HEK293T (cell line): ENCODE data around the gene CCDC136.
A peak's percentile ranks its signal among the peaks of the same experiment; 100 is the strongest.

Experiments
- CTCF ChIA-PET: fragments of 350-600 bp; formaldehyde crosslinking; extraction: SDS; loops from one replicate; lab custom pipeline; 2021; ENCODE audit warnings: antibody characterized with exemption, inconsistent platforms; lab: Yijun Ruan, JAX
- POLR2A ChIA-PET: fragments of 350-600 bp; formaldehyde crosslinking; extraction: SDS; loops from one replicate; lab custom pipeline; 2020; ENCODE audit warnings: antibody characterized with exemption, inconsistent platforms; lab: Yijun Ruan, JAX
- DNase-seq: peaks from one replicate; pipeline ENCODE4 v3.0.0; 2012; ENCODE audit warnings: mixed read lengths; ENCODE audit errors: extremely low spot score
- ARNT ChIP-seq: fragments of 450-650 bp; IDR thresholded peaks from 2 replicates; pipeline ENCODE4 v1.6.1; 2017; ENCODE audit warnings: mild to moderate bottlenecking
- BHLHE40 ChIP-seq: fragments of 450-650 bp; IDR thresholded peaks from 2 replicates; pipeline ENCODE4 v1.6.1; 2016; ENCODE audit warnings: mild to moderate bottlenecking, moderate library complexity, borderline replicate concordance
- CTBP1 ChIP-seq: fragments of 450-650 bp; IDR thresholded peaks from 2 replicates; pipeline ENCODE4 v1.6.1; 2016; ENCODE audit warnings: borderline replicate concordance
- ELF4 ChIP-seq: fragments of 450-650 bp; IDR thresholded peaks from 2 replicates; pipeline ENCODE4 v1.6.1; 2017; ENCODE audit warnings: antibody characterized with exemption
- FOXA1 ChIP-seq: fragments of 450-650 bp; IDR thresholded peaks from 2 replicates; pipeline ENCODE4 v1.6.1; 2016; ENCODE audit warnings: mild to moderate bottlenecking
- FOXK2 ChIP-seq: fragments of 450-650 bp; IDR thresholded peaks from 2 replicates; pipeline ENCODE4 v1.6.1; 2016; ENCODE audit warnings: mild to moderate bottlenecking
- FOXM1 ChIP-seq: fragments of 450-650 bp; IDR thresholded peaks from 2 replicates; pipeline ENCODE4 v1.6.1; 2017; ENCODE audit warnings: mild to moderate bottlenecking, borderline replicate concordance
- HDGF ChIP-seq: fragments of 450-650 bp; IDR thresholded peaks from 2 replicates; pipeline ENCODE4 v1.6.1; 2017; ENCODE audit warnings: antibody characterized with exemption, borderline replicate concordance
- L3MBTL2 ChIP-seq: fragments of 450-650 bp; conservative IDR thresholded peaks from 2 replicates; pipeline ENCODE4 v1.6.1; 2016; ENCODE audit warnings: mild to moderate bottlenecking
- LEF1 ChIP-seq: fragments of 450-650 bp; IDR thresholded peaks from 2 replicates; pipeline ENCODE4 v1.6.1; 2017; ENCODE audit warnings: mild to moderate bottlenecking, borderline replicate concordance
- NFRKB ChIP-seq: fragments of 450-650 bp; IDR thresholded peaks from 2 replicates; pipeline ENCODE4 v1.6.1; 2016; ENCODE audit warnings: mild to moderate bottlenecking, moderate library complexity
- SP1 ChIP-seq: fragments of 450-650 bp; IDR thresholded peaks from 2 replicates; pipeline ENCODE4 v1.6.1; 2017
- SUZ12 ChIP-seq: fragments of 450-650 bp; IDR thresholded peaks from 2 replicates; pipeline ENCODE4 v1.6.1; 2016; ENCODE audit warnings: mild to moderate bottlenecking
- TARDBP ChIP-seq: fragments of 450-650 bp; IDR thresholded peaks from 2 replicates; pipeline ENCODE4 v1.6.1; 2016
- ZNF384 ChIP-seq: fragments of 450-650 bp; IDR thresholded peaks from 2 replicates; pipeline ENCODE4 v1.6.1; 2016
- TF ChIP-seq, protein P1 (sequence below): fragments of 450-650 bp; IDR thresholded peaks from 2 replicates; pipeline ENCODE4 v1.6.1; 2016

Gene CCDC136

GRCh38 chr7:128831178-128831993 lies 39.6 kb downstream of the CCDC136 start:
- ChIA-PET CTCF (interaction anchor here (0.5 to 3.2 kb wide), 3 partner anchors 10 to 807 kb away, joined by 3 to 15 read pairs (median 3); no protein-coding TSS in a partner anchor), POLR2A (interaction anchor here (0.6 to 3.0 kb wide), 10 partner anchors 9 to 376 kb away, joined by 3 to 32 read pairs (median 4); partner anchors contain the start of genes ATP6V1F, CALU and HILPDA)
- DNase-seq: peak; percentile 69
- no peak for TF ChIP-seq LEF1
- no peak for TF ChIP-seq ELF4
- peak; percentile 82 for TF ChIP-seq L3MBTL2
- TF ChIP-seq ZNF384: no peak
- TF ChIP-seq FOXK2: no peak
- no peak for TF ChIP-seq NFRKB
- no peak for TF ChIP-seq FOXM1

GRCh38 chr7:128831994-128832879 lies 40.5 kb downstream of the CCDC136 start:
- ChIA-PET CTCF (interaction anchor here (0.6 to 3.2 kb wide), 3 partner anchors 9 to 28 kb away, joined by 3 to 15 read pairs (median 3); no protein-coding TSS in a partner anchor), POLR2A (interaction anchor here (0.5 to 3.0 kb wide), 11 partner anchors 8 to 1338 kb away, joined by 3 to 32 read pairs (median 3); partner anchors contain the start of genes ATP6V1F, CALU, CCDC136 and HILPDA)
- DNase-seq: no peak
- TF ChIP-seq ZNF384 (no peak), LEF1 (no peak), HDGF (no peak), SUZ12 (no peak), BHLHE40 (no peak), NFRKB (no peak), ELF4 (no peak), L3MBTL2 (no peak), ARNT (no peak), CTBP1 (no peak), FOXM1 (no peak), FOXK2 (no peak), FOXA1 (no peak), SP1 (no peak), TARDBP (no peak)
- TF ChIP-seq, protein P1, sequence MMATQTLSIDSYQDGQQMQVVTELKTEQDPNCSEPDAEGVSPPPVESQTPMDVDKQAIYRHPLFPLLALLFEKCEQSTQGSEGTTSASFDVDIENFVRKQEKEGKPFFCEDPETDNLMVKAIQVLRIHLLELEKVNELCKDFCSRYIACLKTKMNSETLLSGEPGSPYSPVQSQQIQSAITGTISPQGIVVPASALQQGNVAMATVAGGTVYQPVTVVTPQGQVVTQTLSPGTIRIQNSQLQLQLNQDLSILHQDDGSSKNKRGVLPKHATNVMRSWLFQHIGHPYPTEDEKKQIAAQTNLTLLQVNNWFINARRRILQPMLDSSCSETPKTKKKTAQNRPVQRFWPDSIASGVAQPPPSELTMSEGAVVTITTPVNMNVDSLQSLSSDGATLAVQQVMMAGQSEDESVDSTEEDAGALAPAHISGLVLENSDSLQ: no peak

DNA sequence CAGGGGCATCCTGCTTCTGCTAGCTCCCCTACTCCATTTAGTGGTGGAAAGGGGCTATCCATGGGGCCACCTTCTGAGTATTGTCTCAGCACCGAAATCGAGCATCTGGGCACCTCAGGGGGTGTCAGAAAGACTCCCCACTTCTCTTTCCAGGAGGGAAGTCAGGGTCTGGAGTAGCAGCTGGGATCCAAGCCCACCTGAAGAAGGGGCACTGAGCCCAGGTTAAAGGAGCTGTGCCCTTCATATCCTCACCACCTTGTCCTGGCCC lies 41.0 kb downstream of the CCDC136 start:
- DNase-seq: no peak
- ChIA-PET CTCF (interaction anchor here (0.9 to 3.2 kb wide), 2 partner anchors 9 to 27 kb away, joined by 3 to 15 read pairs; no protein-coding TSS in a partner anchor), POLR2A (interaction anchor here (0.5 to 3.0 kb wide), 7 partner anchors 9 to 1337 kb away, joined by 3 to 32 read pairs (median 3); partner anchors contain the start of genes ATP6V1F and CCDC136)
- TF ChIP-seq LEF1: no peak
- TF ChIP-seq ZNF384: no peak
- no peak for TF ChIP-seq TARDBP
- no peak for TF ChIP-seq SUZ12
- no peak for TF ChIP-seq FOXA1
- TF ChIP-seq BHLHE40: no peak
- no peak for TF ChIP-seq CTBP1
- TF ChIP-seq FOXM1: no peak
- no peak for TF ChIP-seq HDGF
- no peak for TF ChIP-seq ELF4
- no peak for TF ChIP-seq ARNT
- no peak for TF ChIP-seq SP1
- TF ChIP-seq L3MBTL2: no peak

- ChIA-PET POLR2A (interaction anchor here (0.6 to 3.0 kb wide), 6 partner anchors 10 to 93 kb away, joined by 3 to 32 read pairs (median 4); partner anchors contain the start of genes ATP6V1F and CCDC136), CTCF (interaction anchor here (0.9 to 3.2 kb wide), 2 partner anchors 8 to 27 kb away, joined by 3 to 15 read pairs; no protein-coding TSS in a partner anchor)
- DNase-seq: no peak
- TF ChIP-seq ARNT (no peak), HDGF (no peak), L3MBTL2 (no peak), FOXM1 (no peak), ELF4 (no peak), FOXK2 (no peak), NFRKB (no peak), BHLHE40 (no peak), TARDBP (no peak), SP1 (no peak), SUZ12 (no peak), FOXA1 (no peak), CTBP1 (no peak), LEF1 (no peak), ZNF384 (no peak)
- TF ChIP-seq, protein P1: no peak
Measured at GRCh38 chr7:128833148-128833945, 41.6 kb downstream of the CCDC136 start.

DNA sequence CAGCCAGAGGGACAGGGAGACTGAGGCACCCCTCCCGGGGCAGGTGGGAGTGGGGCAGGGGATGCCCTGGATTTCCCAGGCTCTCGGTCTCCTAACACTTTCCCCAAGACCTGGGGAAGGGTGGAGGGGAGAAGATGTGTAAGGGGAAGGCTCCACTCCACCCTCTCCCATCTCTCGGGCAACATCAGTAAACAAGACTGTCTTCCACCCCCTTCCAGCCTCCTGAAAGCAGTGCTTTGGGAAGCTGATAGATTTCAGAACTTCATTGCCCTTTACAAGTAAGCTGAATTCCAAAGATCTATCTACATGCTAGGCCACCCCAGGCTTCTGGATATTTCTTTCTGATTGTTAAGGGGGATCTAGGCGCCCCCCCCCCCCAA lies 42.2 kb downstream of the CCDC136 start:
- CTCF ChIA-PET: interaction anchor here (3.2 kb wide), 1 partner anchor 8 kb away, joined by 15 read pairs; no protein-coding TSS in a partner anchor
- no peak for DNase-seq
- TF ChIP-seq NFRKB (no peak), HDGF (no peak), L3MBTL2 (no peak), SP1 (no peak), ELF4 (no peak), ZNF384 (no peak), LEF1 (no peak), ARNT (no peak)
- TF ChIP-seq, protein P1: no peak
- POLR2A ChIA-PET: no interaction called here
